Hippocampal formation (tissue), 2 donors: ENCODE data around the gene NAGA.
"Not testable (repeated sequence)": the region's sequence is repeated elsewhere in the genome, so short reads cannot be mapped to it uniquely, and the experiment has no call there.

ENCODE experiments used
- DNase-seq, 2 donors: peaks; one replicate each; lab custom pipeline; 2025; lab: John Stamatoyannopoulos, UW

NAGA gene

DNA sequence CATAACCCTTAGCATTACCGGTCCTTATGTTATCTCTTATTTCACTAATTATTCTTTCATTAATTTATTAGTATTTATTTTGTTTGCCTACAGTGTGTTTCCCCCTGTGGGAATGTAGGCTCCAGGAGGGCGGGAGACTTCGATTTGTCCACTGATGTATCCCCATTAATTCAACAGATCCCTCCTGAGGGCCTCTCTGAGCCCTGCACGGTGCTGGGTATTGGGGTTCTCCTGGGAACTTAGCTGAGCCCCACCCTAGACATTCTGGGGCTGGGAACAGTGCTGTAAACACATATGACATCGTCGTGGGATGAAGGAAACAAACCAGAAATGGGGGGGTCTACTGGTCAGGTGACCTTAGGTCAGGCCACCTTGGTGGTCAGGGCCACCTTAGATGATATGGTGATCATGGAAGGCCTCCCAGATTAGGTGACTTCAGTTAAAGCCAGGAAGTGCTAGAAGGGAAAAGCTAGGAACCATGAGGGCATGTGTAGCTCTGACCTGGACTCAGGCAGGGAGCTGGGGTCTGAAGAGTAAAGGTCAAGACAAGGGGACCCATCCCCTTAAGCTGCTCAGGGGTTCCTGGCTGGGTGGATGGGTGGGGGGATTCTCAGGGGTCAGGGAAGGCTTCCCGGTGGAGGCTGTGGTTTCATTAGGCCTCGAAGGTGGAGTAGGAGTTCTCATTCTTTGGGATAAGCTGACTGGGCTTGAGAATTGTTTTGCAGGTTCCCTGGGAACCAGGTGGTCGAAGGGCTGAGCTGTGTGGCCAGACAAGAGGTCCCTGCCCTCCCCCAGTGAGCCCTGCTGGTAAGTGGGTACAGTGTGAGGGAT, 4.4 kb upstream of the NAGA start:
- no peak for DNase-seq

DNA sequence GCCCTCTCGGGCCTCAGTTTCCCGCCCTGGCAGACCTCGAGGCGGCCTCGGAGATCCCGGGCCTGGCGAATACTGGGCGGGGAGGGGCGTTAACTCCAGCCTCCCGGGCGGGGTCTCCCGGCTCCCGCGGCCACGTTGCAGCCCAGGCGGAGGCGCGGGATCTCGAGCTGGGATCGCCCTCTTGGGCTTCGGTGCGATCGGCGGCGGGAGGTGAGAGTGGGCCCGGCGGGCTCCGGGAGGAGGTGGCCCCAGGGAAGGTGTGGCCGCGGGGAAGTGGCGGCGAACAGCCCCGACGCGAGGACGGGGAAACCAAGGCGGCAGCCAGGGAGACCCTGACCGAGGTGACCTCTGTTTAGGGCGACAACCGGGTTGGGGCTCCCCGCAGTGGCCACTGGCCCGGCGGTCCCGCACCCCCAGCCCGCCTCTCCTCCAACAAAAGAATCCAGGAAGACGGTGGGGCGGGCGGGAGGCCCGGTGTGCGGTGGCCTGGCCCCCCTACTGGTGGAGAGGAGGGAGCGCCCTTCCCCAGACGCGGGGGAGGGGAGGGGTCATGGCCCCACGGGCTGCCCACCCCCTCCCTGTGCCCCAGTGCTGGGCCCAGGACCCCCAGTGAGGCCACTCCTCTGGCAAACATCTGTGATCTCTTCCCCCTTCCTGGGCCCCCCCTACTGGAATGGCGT, 3.7 kb upstream of the NAGA start, which contains the start of gene PHETA2:
Gene PHETA2 (plus strand): TSS at position 117 of the 680 bp plus-strand sequence. CDS start 3,046 bp downstream, outside the sequence.
- no peak for DNase-seq

DNA sequence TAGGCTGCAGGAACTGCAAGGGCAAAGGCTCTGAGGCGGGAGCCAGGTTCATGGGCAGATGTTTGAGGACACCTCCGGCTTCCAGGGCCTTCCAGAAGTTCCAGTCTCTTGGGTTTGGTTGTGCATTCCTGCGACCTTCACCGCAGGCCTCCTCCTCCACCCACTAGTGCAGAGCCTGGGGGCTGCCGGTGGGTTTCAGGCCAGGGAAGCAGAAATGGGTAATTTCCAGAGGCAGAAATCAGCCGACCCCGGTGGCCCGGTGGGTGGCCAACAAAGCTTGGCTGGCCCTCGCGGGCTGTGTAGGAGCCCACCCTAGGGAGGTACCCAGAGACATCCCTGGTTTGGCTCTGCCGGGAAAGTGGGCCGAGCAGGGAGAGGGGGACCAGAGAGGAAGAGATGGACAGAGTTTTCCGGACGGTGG, 3.0 kb upstream of the NAGA start:
- DNase-seq, result no peak

DNA sequence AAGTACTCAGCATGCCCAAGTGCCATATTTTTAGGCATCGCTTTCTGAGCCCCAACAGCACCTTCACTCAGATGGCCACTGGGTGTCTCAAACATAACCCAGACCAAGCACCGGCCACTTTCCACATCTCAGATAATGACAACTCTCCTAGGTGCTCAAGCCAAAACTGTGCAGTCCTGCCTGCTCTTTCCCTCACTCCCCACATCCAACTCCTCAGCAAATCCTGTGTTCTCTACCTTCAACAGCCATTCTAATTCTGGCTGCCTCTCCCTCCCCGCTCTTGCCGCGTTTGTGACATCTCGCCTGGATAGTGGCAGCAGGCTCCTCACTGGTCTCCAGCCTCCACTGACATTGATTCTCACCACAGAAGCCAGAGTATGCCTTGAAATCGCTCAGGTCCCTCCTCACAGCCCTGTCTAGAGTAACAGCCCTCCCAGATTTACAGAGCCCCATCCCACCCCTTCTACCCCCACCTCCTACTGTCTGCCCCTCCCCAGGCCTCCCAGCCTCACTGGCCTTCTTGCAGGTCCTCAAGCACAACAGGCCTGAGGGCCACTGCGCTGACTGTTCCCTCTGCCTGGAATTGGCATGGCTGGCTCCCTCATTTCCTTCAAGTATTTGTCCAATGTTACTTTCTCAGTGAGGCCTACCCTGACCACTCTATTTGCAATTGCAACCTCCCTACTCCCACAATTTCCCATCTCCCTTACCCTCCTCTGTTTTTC, 2.2 kb upstream of the NAGA start:
- DNase-seq, result no peak

DNA sequence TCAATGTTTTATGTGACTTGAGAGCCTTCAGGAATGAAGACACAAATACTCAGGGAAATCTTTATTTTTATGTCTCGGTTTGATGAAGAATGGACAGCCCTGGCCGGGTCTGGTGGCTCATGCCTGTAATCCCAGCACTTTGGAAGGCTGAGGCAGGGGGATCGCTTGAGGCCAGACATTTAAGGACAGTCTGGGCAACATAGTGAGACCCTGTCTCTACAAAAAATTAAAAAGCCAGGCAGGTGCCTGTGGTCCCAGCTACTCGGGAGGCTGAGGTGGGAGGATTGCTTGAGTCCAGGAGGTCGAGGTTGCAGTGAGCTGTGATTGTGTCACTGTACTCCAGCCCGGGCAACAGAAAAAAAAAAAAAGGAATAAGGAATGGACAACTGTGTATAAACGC, 896 bp upstream of the NAGA start:
- DNase-seq, result not testable (repeated sequence)

DNA sequence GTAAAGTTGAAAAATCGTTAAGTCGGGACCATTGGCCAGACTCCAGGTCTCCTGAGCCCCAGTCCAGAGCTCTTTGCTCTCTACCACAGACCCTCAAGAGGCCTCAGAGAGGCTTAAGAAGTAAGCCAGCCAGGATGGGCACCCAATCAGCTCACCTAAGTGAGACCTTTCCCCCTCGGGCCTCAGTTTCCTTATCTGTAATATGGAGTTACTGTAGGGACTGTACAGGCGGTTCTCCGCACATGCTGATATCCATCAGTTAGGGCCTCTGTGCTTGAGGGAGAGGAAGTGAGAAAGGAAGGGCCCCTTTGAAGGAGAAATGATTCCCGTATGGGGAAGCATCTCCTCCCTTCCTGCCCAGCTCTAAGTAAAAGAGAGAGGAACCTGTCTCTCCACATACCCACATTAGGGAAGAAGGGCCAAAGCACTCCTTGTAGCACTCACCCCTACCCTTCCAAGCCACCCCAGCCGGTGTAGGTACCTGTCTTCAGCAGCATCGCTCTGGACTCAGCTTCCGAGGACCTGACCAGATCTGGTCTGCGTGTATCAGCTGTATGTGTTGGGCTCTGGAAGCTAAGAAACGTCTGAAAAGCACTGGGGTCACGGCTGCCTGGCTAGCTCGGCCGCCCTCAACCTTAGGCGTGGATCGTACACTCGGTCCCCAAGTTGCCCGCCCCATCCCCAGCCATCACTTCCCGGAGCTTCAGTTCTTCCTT, 653 bp downstream of the NAGA start:
- DNase-seq, result no peak

DNA sequence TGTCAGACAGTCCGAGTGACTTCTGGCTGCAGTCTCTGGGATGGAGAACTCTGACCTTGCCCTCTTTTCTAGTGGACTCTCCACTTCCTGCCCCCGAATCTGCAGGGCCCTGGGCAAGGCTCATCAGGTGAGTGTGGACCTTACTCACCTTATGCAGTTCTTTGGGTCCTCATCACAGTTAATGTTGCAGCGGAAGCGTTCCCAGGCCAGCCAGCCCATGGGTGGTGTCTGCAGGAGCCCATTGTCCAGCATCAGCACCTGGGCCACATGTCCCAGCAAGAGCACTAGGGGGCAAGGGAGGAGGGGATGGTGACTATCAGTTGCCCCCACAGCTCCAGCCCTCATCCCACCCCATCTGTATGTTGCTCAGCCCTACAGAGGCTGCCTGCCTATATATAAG, 2.3 kb downstream of the NAGA start:
- no peak for DNase-seq

DNA sequence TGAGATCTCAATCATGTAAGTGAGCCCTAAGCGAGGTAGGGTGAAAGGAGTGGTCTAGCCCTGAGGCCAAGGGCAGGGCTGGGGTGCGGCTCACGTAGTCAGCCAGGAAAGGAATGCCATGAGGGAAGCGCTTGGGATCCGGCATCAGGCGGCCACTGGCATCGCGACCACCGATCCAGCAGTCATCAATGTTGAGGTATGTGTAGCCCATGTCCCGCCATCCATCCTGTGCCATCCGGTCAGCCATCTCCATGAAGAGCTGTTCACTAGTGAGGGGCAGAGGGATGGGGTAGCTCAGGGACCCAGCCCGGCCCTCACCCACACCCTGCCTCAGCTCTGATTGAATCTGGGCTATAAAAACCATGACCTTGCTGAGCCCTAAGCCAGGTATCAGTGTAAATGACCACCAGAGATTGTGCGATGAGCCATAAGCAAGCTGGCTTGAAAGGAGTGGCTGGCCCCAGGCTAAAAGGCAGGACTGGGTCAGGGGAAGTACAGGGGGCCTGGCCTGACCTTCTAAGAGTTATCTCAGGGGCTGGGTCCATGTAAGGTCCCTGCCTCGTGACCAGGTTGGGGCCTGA, 2.9 kb downstream of the NAGA start:
- no peak for DNase-seq

DNA sequence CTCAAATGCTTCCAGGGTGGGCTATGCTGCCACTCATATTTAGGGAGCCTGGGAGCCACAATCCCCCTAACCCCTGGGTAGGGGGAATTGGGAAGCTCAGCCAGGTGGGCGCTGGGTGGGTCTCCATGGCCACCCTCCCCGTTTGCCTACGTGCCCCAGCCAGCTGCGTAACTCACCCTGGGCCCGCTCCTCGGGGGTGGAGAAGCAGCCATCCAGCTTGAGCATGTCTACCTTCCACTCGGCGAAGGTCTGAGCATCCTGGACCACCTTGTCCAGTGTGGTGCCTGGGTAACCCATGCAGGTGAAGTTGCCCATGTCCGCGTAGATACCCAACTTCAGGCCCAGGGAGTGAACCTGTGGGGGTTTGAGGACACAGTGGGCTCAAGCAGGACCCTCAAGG, 3.7 kb downstream of the NAGA start:
- no peak for DNase-seq

DNA sequence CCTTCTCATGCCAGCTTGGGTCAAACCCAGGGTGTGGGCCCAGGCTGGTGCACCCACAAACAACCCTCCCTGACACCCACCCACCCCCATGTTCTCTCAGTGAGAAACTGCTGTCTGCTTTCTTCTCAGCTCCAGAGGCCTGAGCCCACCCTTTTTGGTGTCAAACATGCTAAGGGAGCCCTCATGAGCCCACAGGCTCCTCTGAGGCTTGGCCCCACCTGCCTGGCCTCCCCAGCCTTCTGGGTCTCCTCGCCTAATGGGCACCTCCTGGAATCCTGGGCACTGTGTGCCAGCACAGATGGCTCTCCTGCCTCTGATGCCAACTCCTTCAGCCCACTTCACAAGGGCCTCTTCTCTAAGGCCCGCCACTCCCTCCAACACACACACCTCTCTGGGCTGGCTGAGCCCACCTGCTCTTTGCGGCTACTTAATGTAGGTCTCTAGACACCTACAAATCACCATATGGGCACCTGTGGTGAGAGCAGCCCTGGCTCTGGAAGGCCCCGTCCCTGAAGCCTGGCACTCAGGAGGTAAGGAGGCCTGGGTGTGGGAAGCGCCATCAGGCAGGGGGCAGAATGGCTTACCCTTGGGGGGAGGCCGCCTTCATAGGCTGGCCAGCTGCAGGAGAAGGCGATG, 4.4 kb downstream of the NAGA start:
- no peak for DNase-seq

DNA sequence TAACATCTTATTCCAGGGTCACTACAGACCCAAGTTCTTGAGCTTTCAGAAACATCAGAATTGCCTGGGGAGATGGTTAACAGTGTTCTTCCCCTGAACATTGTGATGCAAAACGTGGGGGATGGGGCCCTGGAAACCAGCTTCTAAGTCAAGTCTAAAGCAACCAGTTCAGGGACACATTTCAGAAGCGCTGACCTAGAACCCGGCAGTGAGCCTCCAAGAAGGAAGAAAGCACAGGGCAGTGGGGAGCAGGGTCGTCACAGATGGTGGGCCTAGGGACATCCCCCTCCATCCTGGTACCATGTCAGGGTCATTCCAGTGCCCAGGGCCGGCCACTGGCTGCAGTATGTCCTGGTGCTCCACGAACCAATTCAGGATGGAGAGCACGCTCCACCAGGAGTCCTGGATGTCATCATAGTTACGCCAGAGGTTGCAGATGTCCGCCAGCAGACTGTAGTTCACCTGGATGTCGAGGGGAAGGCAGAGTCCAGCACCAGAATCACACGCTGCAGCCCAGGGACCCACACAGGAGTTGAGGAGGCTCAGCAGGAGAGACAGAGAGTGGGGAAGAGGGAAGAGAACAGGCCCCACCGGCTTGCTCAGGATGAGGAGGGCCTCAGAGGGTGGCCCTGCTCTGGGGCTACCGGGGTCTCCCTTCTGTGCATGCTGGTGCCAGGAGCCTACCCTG, 5.0 kb downstream of the NAGA start:
- DNase-seq, result no peak

DNA sequence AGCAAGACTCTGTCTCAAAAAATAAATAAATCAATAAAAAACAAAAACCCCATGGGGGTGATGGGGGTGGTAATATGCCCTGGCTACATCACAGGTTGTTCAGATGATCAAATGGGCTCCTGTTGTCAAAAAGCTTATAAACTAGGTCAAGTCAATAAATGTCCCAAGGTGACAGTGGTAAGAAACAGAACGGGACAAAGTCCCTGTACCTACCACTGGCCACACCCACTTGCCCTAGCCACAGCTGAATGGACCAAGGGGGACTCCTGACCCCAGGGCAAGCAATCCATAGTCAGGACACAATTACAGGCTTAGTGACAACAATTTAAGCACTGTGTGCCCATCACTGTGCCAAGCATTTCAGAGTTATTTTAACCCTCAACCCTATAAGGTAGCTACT, 6.0 kb downstream of the NAGA start:
- no peak for DNase-seq

DNA sequence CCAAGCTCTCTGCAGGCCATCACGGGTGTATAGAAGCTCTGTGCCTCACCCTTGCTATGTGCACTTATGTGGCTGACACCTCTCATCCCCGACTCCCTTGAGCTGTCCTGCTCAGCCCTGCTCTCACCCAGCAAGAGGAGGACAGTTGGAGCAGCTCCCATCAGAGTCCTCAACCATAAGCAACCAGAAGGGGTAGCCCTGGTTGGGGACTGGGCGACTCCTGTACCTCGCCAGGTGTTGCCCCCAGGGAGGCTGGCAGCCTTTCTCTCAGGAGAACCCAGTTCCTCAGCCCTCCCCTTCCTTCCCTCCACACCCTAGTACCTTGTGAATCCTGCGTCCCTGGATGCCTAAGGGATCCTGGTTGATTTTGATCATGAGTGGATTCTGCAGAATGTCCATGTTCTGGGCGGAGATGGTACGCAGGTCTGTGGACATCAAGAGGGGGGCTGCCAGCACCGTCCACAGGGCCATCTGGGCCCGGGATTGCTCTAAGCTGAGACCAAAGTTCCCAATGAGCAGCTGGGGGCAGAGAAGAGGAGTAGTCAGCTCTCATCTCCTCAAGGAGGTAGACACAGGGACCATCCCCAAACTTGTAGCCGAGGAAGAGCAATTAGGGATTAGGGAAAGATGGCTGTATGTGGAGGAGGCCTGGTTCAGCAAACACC, 8.0 kb downstream of the NAGA start:
- DNase-seq, result no peak

DNA sequence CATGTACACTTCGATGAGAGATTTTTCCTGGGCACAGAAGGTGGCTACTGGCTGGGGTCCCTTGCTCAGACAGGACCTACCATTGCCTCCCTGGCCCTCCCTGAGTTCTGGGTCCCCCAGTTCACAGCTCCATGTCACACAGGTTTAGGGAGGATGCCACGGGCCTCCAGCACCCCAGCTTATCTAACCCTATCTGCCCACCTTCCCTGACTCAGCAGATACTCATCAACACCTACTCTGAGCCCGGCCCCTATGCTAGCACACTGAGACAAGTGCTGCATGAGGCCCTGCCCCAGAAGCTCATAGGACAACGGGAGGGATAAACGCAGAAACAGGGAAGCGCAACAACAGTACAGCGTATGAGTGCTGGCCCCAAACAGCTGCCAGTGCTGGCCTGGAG, 9.6 kb downstream of the NAGA start:
- DNase-seq, result no peak

DNA sequence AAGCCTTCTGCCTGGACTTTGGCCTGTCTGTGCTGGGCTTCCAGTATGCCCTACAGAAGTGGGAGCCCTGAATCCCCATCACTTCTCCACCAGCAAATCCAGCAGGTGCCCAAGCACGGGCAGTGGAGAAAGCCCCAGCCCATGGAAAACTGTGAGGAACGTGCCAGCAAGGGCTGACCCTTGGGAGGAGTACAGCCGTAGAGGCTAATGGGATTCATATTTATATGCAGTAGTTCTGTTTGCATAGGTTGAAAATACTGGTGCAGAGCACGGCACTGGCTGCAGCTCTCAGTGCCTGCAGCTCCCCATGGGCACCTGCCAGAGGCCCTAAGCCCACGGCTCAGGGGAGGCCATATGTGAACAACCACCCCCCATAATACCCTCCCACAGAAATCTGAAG, 10.1 kb downstream of the NAGA start:
- DNase-seq, result no peak

DNA sequence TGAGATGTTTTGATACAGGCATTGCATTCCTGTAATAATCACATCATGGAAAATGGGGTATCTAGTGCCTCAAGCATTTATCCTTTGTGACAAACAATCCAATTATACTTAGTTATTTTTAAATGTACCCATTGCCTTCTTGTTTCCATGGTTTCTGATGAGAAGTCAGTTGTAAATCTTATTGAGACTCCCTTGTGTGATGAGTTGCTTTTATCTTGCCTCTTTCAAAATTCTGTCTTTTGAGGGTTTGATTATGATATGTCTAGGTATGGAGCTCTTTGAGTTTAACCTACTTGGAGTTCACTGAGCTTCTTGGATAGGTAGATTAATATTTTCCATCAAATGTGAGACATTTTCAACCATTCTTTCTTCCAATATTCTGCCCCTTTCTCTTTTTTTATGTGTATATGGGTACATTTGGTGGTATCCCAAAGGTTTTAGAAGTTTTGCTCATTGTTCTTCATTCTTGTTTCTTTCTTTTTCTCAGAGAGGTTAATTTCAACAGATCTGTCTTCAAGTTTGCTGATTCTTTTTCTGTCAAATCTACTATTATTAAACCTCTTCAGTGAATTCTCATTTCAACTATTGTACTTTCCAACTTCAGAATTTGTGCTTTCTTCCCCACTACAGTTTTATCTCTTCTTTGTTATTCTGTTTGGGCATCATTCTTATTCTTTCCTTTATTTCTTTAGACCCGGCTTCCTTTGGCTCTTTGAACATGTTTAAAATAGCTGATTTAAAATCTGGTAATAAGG, 13.7 kb downstream of the NAGA start:
- DNase-seq, result no peak

DNA sequence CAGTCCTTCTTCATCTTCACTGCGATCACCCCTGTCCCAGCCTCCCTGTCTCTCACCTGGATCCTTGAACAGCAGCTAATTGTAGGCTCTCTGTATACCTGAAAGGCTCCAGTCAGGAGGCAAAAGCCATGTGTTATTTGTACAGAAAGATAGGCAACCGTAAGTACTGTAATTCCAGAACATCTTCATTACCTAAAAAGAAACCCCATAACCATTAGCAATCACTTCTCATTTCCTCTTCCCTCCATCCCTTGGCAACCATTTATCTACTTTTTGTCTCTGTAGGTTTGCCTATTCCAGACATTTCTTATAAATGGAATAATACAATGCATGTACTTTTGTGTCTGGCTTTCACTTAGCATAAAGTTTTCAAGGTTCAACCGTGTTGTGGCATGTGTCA, 17.8 kb downstream of the NAGA start:
- no peak for DNase-seq

DNA sequence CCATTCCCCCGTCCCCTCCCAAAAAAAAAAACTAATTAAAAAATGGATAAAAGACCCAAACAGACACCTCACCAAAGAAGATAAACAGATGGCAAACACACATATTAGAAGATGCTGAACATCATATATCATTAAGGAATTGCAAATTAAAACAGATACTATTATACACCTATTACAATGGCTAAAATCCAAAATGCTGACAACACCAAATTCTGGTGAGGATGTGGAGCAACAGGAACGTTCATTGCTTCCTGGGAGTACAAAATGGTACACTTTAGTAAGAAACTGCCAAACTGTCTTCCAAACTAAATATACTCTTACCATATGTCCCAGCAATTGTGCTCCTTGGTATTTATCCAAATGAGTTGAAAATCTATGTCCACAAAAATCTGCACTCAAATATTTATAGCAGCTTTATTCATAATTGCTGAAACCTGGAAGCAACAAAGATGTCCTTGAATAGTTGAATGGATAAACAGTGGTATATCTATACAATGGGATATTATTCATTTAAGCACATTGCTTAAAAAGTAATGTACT, 19.9 kb downstream of the NAGA start:
- no peak for DNase-seq

DNA sequence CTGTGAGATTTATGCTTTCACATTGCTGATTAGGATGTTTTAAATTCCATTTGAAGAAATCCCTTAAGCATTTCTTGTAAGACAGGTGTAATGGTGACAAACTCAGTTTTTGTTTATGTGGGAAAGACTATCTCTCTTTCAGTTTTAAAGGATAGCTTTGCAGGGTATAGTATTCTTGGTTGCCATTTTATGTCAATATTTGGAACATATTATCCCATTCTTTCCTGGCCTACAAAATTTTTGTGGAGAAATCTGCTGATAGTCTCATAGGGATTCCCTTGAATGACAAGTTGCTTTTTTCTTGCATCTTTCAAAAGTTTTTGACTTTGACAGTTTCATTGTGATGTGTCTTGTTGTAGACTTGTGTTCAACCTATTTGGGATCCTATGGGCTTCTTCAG, 28.8 kb downstream of the NAGA start:
- DNase-seq, result no peak
